BE2C (cell line): Measurements from ENCODE around the gene MB21D2.

Experiments used
- DNase-seq: peaks from one replicate; pipeline ENCODE4 v3.0.0-alpha.2; 2020
- H3K27me3 ChIP-seq: fragments of 250-450 bp; sonication (Bioruptor Pico); 2 replicates; pipeline ENCODE4 v1.5.1; 2020; ENCODE audit warnings: mild to moderate bottlenecking
- H3K36me3 ChIP-seq: fragments of 250-450 bp; sonication (Bioruptor Pico); 2 replicates; pipeline ENCODE4 v1.5.1; 2020; ENCODE audit warnings: mild to moderate bottlenecking
- H3K4me1 ChIP-seq: fragments of 250-450 bp; sonication (Bioruptor Pico); 2 replicates; pipeline ENCODE4 v1.5.1; 2020
- H3K4me3 ChIP-seq: 2 replicates; pipeline ENCODE4 v1.5.1; 2011; ENCODE audit warnings: low read depth, low read length
- H3K9me3 ChIP-seq: fragments of 250-450 bp; sonication (Bioruptor Pico); 2 replicates; pipeline ENCODE4 v1.5.1; 2020
- CTCF ChIP-seq: IDR thresholded peaks from 2 replicates; pipeline ENCODE4 v1.5.1; 2012; ENCODE audit warnings: mild to moderate bottlenecking, low read depth, low read length

Gene MB21D2

DNA sequence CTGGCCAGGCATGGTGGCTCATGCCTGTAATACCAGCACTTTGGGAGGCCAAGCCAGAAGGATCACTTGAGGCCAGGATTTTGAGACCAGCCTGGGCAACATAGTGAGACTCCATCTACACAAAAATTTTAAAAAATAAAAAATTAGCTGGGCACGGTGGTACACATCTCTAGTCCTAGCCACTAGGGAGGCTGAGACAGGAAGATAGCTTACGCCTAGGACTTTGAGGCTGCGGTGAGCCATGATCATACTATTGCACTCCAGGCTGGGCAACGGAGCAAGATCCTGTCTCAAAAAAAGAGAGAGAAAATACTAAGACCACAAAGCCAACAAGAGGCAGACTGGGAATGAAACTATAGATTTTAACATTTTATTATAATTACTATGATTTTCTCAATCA is 4.1 kb downstream of the MB21D2 start:
- no peak for DNase-seq
- no peaks in the 10 kb centered on the region for H3K4me1 ChIP-seq
- no peaks in the 10 kb centered on the region for H3K36me3 ChIP-seq
- peaks cover 40% of the 10 kb centered on the region for H3K27me3 ChIP-seq
- H3K4me3 ChIP-seq: no peak overlapping the region
- no peak for TF ChIP-seq CTCF
- no peaks in the 10 kb centered on the region for H3K9me3 ChIP-seq

- H3K27me3 ChIP-seq: peaks cover 20% of the 10 kb centered on the region
- TF ChIP-seq CTCF: no peak
- no peak for DNase-seq
- no peaks in the 10 kb centered on the region for H3K4me1 ChIP-seq
- no peaks in the 10 kb centered on the region for H3K36me3 ChIP-seq
- H3K9me3 ChIP-seq: no peaks in the 10 kb centered on the region
- no peak overlapping the region for H3K4me3 ChIP-seq
These were observed 6.4 kb downstream of the MB21D2 start for GRCh38 chr3:192911293-192911692.

DNA sequence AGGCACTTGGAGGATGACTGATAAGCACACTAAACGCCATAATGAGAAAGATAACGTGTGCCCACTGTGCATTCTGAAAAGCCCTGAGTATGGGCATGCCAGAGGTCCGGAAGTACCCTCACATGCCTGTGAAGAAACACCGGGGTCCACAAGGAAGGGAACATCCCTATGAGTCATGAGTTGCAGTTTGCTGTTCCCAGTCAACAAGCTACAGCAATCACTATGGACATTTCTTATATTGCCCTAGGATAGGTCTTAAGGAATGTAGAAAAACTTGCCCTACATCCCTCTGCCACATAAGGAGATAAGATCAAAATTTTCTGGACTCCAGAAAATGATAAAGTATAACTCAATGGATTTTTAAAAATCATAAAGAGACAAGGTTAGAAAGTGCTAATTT is 9.9 kb downstream of the MB21D2 start:
- H3K9me3 ChIP-seq: no peaks in the 10 kb centered on the region
- H3K27me3 ChIP-seq: no peaks in the 10 kb centered on the region
- H3K4me3 ChIP-seq: no peak overlapping the region
- no peak for TF ChIP-seq CTCF
- DNase-seq: no peak
- H3K4me1 ChIP-seq: no peaks in the 10 kb centered on the region
- no peaks in the 10 kb centered on the region for H3K36me3 ChIP-seq

DNA sequence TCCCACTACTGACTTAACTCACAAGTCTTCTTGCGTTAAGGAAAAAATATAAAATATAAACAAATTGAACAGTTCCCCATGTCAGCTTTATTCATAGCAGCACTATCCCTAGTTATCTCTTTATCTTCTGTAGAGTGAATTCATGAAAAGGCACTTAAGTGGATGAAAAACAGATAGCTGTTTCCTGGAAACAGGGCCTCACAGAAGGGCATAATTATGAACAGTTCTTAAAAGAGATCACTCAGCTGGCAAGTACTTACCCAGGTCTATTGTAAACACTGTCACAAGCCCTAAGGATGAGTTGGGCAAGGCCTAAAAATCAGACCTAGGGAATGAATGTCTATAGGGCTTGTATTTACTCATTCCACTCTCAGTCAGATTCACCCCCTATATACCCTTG is 10.7 kb downstream of the MB21D2 start:
- Histone ChIP-seq H3K4me1 (no peaks in the 10 kb centered on the region), H3K9me3 (no peaks in the 10 kb centered on the region), H3K36me3 (no peaks in the 10 kb centered on the region), H3K27me3 (no peaks in the 10 kb centered on the region), H3K4me3 (no peak overlapping the region)
- DNase-seq: no peak
- TF ChIP-seq CTCF: no peak

- H3K4me1 ChIP-seq: no peaks in the 10 kb centered on the region
- no peak for TF ChIP-seq CTCF
- no peak for DNase-seq
- no peaks in the 10 kb centered on the region for H3K27me3 ChIP-seq
- H3K4me3 ChIP-seq: no peak overlapping the region
- no peaks in the 10 kb centered on the region for H3K36me3 ChIP-seq
- no peaks in the 10 kb centered on the region for H3K9me3 ChIP-seq
These were observed 11.5 kb downstream of the MB21D2 start for GRCh38 chr3:192905980-192906678.

DNA sequence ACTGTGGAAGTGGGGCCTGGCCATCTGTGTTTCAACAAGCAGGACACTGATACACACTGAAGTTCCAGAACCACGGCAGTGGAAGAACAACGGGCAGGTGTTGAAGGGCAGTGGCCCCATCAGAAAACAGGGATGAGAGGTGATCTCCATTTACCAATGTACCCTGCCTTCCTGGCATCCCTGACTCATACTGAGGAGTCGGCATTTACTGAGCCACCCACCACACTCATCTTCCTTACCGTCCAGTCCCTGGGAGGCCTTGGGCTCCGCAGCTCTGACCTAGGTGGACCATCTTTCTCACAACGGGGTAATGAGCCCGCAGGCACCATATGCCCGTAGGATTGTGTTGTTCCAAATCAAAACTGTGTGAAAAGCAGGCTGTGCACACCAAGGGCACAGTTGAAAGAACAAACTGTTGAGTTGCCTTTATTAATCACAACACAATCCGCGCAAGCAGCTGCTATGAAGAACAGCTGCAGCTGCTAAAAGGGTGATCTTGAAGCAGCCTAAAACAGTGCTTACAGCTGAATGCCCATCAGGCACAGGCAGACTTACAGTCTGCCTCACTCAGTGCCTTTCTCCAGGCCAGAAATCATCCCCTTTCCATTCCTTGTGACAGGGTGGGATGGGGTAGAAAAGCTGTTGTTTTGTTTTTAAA is 12.9 kb downstream of the MB21D2 start:
- H3K9me3 ChIP-seq: no peaks in the 10 kb centered on the region
- H3K4me1 ChIP-seq: no peaks in the 10 kb centered on the region
- no peak overlapping the region for H3K4me3 ChIP-seq
- no peak for TF ChIP-seq CTCF
- no peaks in the 10 kb centered on the region for H3K36me3 ChIP-seq
- H3K27me3 ChIP-seq: no peaks in the 10 kb centered on the region
- DNase-seq: no peak
